WTC11 (cell line): ENCODE results near the gene MLPH. TPM values are rescaled to one million over a fixed set of nuclear protein-coding genes. Genes with fewer than 3 reads are reported as not detected.

Experiments
- ATAC-seq: fragments of 200-7000 bp; cut with Tn5 transposase; 2 replicates; pipeline ENCODE4 v1.10.0; 2021; ENCODE audit warnings: mild to moderate bottlenecking, moderate library complexity
- CTCF ChIA-PET: fragments of 300-600 bp; sonication (Branson Sonifier 250); formaldehyde crosslinking; loops from one replicate; lab custom pipeline; 2021; ENCODE audit warnings: antibody characterized with exemption; lab: Charles Lee
- POLR2A ChIA-PET: fragments of 350-600 bp; sonication (Branson Sonifier 250); formaldehyde crosslinking; loops from one replicate; lab custom pipeline; 2021; ENCODE audit warnings: antibody characterized with exemption; lab: Charles Lee
- DNase-seq: peaks from one replicate; pipeline ENCODE4 v3.0.0; 2021; ENCODE audit warnings: low spot score
- H3K27ac Mint-ChIP-seq: 2 replicates; pipeline ENCODE4 v1.8.0; 2021; ENCODE audit warnings: mixed read lengths
- H3K27me3 Mint-ChIP-seq: 2 replicates; pipeline ENCODE4 v1.8.0; 2021; ENCODE audit warnings: low read depth, mild to moderate bottlenecking, moderate library complexity, mixed read lengths
- H3K36me3 Mint-ChIP-seq: 2 replicates; pipeline ENCODE4 v1.8.0; 2021; ENCODE audit warnings: mixed read lengths
- H3K4me1 Mint-ChIP-seq: 2 replicates; pipeline ENCODE4 v1.8.0; 2022; ENCODE audit warnings: mixed read lengths
- H3K4me3 Mint-ChIP-seq: 2 replicates; pipeline ENCODE4 v1.8.0; 2021; ENCODE audit warnings: mild to moderate bottlenecking, moderate library complexity, mixed read lengths
- H3K9me3 Mint-ChIP-seq: 2 replicates; pipeline ENCODE4 v1.8.0; 2021; ENCODE audit warnings: mixed read lengths
- ESRRA ChIP-seq: sonication (generic); formaldehyde crosslinking; IDR thresholded peaks from 2 replicates; pipeline ENCODE4 v1.8.1; 2022; ENCODE audit warnings: mild to moderate bottlenecking, missing genetic modification reagents, borderline replicate concordance
- ETV6 ChIP-seq: sonication (generic); formaldehyde crosslinking; IDR thresholded peaks from 2 replicates; pipeline ENCODE4 v1.8.1; 2022; ENCODE audit warnings: mild to moderate bottlenecking, missing genetic modification reagents
- FOXP1 ChIP-seq: sonication (generic); formaldehyde crosslinking; IDR thresholded peaks from 2 replicates; pipeline ENCODE4 v1.8.0; 2022; ENCODE audit warnings: missing genetic modification reagents, mild to moderate bottlenecking, moderate library complexity, borderline replicate concordance
- HMGA2 ChIP-seq: fragments of 250-450 bp; sonication (Bioruptor Pico); IDR thresholded peaks from 2 replicates; pipeline ENCODE4 v1.4.0; 2021; ENCODE audit warnings: mild to moderate bottlenecking, moderate library complexity
- TEAD4 ChIP-seq: sonication (generic); formaldehyde crosslinking; IDR thresholded peaks from 2 replicates; pipeline ENCODE4 v1.8.0; 2022; ENCODE audit warnings: mild to moderate bottlenecking, missing genetic modification reagents
- TP53 ChIP-seq: sonication (generic); formaldehyde crosslinking; IDR thresholded peaks from 2 replicates; pipeline ENCODE4 v1.8.1; 2023; ENCODE audit warnings: mild to moderate bottlenecking, missing genetic modification reagents
- ZBTB21 ChIP-seq: sonication (generic); formaldehyde crosslinking; IDR thresholded peaks from 2 replicates; pipeline ENCODE4 v1.8.1; 2023; ENCODE audit warnings: mild to moderate bottlenecking, missing genetic modification reagents, borderline replicate concordance
- ZNF138 ChIP-seq: sonication (generic); formaldehyde crosslinking; conservative IDR thresholded peaks from 2 replicates; pipeline ENCODE4 v1.8.1; 2022; ENCODE audit warnings: mild to moderate bottlenecking, moderate library complexity, missing genetic modification reagents
- total RNA-seq: library from RNA; stranded (reverse); gene quantifications from 3 replicates; pipeline ENCODE4 v1.2.3, GENCODE V29; 2021
- TF ChIP-seq, protein P1 (sequence below): sonication (generic); formaldehyde crosslinking; IDR thresholded peaks from 2 replicates; pipeline ENCODE4 v1.8.0; 2022; ENCODE audit warnings: mild to moderate bottlenecking, missing genetic modification reagents
- TF ChIP-seq, protein P2 (sequence below): sonication (generic); formaldehyde crosslinking; IDR thresholded peaks from 2 replicates; pipeline ENCODE4 v1.8.0; 2023; ENCODE audit warnings: mild to moderate bottlenecking, missing genetic modification reagents
- TF ChIP-seq, protein P3 (sequence below): sonication (generic); formaldehyde crosslinking; IDR thresholded peaks from 2 replicates; pipeline ENCODE4 v1.8.0; 2023; ENCODE audit warnings: missing genetic modification reagents, mild to moderate bottlenecking, borderline replicate concordance
- TF ChIP-seq, protein P4 (sequence below): sonication (generic); formaldehyde crosslinking; IDR thresholded peaks from 2 replicates; pipeline ENCODE4 v1.8.0; 2022; ENCODE audit warnings: mild to moderate bottlenecking, missing genetic modification reagents
- TF ChIP-seq, protein P5 (sequence below): sonication (generic); formaldehyde crosslinking; IDR thresholded peaks from 2 replicates; pipeline ENCODE4 v1.8.1; 2022; ENCODE audit warnings: mild to moderate bottlenecking, moderate library complexity, missing genetic modification reagents
- TF ChIP-seq, protein P6 (sequence below): sonication (generic); formaldehyde crosslinking; conservative IDR thresholded peaks from 2 replicates; pipeline ENCODE4 v1.8.1; 2022; ENCODE audit warnings: mild to moderate bottlenecking, missing genetic modification reagents
- TF ChIP-seq, protein P7 (sequence below): sonication (generic); formaldehyde crosslinking; IDR thresholded peaks from 2 replicates; pipeline ENCODE4 v1.8.0; 2022; ENCODE audit warnings: mild to moderate bottlenecking, missing genetic modification reagents

MLPH gene
- total RNA-seq, 1 experiment from 2014 or later: 10.3 TPM

DNA sequence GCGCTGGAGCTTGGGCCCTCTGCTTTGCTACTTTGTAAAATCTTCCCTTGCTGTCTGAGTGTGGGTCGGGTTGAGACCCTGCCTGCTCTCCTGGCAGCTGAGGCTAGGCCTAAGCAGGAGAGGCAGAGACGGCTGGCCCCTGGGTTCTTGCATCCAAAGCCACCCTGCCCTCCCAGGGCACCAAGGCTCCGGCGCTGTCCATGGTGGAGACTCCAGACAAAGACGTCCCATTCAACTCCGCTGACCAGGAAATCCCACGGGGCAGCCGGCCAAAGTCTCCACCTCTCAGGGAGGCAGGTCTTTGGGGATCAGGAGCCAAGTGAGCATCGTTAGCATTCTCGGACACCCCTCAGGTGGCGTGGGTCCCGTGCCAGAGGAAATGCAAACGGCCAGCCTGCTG lies 76.8 kb downstream of the MLPH start:
- ATAC-seq: peak; percentile 71
- POLR2A ChIA-PET: no interaction called here
- Mint-ChIP-seq H3K27me3 (no peaks in the 10 kb centered on the region), H3K27ac (no peak overlapping the region), H3K36me3 (no peaks in the 10 kb centered on the region), H3K9me3 (peaks cover 1% of the 10 kb centered on the region)
- TF ChIP-seq, protein P1, sequence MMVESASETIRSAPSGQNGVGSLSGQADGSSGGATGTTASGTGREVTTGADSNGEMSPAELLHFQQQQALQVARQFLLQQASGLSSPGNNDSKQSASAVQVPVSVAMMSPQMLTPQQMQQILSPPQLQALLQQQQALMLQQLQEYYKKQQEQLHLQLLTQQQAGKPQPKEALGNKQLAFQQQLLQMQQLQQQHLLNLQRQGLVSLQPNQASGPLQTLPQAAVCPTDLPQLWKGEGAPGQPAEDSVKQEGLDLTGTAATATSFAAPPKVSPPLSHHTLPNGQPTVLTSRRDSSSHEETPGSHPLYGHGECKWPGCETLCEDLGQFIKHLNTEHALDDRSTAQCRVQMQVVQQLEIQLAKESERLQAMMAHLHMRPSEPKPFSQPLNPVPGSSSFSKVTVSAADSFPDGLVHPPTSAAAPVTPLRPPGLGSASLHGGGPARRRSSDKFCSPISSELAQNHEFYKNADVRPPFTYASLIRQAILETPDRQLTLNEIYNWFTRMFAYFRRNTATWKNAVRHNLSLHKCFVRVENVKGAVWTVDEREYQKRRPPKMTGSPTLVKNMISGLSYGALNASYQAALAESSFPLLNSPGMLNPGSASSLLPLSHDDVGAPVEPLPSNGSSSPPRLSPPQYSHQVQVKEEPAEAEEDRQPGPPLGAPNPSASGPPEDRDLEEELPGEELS (CRISPR knock-in tag): peak; percentile 84; the same call in 1 of the 2 replicates
- TF ChIP-seq, protein P2, sequence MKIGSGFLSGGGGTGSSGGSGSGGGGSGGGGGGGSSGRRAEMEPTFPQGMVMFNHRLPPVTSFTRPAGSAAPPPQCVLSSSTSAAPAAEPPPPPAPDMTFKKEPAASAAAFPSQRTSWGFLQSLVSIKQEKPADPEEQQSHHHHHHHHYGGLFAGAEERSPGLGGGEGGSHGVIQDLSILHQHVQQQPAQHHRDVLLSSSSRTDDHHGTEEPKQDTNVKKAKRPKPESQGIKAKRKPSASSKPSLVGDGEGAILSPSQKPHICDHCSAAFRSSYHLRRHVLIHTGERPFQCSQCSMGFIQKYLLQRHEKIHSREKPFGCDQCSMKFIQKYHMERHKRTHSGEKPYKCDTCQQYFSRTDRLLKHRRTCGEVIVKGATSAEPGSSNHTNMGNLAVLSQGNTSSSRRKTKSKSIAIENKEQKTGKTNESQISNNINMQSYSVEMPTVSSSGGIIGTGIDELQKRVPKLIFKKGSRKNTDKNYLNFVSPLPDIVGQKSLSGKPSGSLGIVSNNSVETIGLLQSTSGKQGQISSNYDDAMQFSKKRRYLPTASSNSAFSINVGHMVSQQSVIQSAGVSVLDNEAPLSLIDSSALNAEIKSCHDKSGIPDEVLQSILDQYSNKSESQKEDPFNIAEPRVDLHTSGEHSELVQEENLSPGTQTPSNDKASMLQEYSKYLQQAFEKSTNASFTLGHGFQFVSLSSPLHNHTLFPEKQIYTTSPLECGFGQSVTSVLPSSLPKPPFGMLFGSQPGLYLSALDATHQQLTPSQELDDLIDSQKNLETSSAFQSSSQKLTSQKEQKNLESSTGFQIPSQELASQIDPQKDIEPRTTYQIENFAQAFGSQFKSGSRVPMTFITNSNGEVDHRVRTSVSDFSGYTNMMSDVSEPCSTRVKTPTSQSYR (CRISPR knock-in tag): 0 out of 2 replicates have a peak, but pooled peaks have one; percentile 53
- TF ChIP-seq ESRRA (CRISPR knock-in tag) (peak; percentile 30; the same call in 1 of the 2 replicates), ZBTB21 (CRISPR knock-in tag) (peak; percentile 59; the same call in 1 of the 2 replicates), ZNF138 (CRISPR knock-in tag) (0 out of 2 replicates have a peak, but pooled peaks have one; percentile 40), ETV6 (CRISPR knock-in tag) (no peak), TP53 (CRISPR knock-in tag) (peak; percentile 78; the same call in 1 of the 2 replicates), FOXP1 (peak; percentile 79), TEAD4 (CRISPR knock-in tag) (0 out of 2 replicates have a peak, but pooled peaks have one; percentile 19), HMGA2 (CRISPR knock-in tag) (no peak)
- TF ChIP-seq, protein P3, sequence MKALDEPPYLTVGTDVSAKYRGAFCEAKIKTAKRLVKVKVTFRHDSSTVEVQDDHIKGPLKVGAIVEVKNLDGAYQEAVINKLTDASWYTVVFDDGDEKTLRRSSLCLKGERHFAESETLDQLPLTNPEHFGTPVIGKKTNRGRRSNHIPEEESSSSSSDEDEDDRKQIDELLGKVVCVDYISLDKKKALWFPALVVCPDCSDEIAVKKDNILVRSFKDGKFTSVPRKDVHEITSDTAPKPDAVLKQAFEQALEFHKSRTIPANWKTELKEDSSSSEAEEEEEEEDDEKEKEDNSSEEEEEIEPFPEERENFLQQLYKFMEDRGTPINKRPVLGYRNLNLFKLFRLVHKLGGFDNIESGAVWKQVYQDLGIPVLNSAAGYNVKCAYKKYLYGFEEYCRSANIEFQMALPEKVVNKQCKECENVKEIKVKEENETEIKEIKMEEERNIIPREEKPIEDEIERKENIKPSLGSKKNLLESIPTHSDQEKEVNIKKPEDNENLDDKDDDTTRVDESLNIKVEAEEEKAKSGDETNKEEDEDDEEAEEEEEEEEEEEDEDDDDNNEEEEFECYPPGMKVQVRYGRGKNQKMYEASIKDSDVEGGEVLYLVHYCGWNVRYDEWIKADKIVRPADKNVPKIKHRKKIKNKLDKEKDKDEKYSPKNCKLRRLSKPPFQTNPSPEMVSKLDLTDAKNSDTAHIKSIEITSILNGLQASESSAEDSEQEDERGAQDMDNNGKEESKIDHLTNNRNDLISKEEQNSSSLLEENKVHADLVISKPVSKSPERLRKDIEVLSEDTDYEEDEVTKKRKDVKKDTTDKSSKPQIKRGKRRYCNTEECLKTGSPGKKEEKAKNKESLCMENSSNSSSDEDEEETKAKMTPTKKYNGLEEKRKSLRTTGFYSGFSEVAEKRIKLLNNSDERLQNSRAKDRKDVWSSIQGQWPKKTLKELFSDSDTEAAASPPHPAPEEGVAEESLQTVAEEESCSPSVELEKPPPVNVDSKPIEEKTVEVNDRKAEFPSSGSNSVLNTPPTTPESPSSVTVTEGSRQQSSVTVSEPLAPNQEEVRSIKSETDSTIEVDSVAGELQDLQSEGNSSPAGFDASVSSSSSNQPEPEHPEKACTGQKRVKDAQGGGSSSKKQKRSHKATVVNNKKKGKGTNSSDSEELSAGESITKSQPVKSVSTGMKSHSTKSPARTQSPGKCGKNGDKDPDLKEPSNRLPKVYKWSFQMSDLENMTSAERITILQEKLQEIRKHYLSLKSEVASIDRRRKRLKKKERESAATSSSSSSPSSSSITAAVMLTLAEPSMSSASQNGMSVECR (CRISPR knock-in tag): peak; percentile 72; the same call in 1 of the 2 replicates
- TF ChIP-seq, protein P4, sequence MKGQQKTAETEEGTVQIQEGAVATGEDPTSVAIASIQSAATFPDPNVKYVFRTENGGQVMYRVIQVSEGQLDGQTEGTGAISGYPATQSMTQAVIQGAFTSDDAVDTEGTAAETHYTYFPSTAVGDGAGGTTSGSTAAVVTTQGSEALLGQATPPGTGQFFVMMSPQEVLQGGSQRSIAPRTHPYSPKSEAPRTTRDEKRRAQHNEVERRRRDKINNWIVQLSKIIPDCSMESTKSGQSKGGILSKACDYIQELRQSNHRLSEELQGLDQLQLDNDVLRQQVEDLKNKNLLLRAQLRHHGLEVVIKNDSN (CRISPR knock-in tag): 0 out of 2 replicates have a peak, but pooled peaks have one; percentile 33
- TF ChIP-seq, protein P5, sequence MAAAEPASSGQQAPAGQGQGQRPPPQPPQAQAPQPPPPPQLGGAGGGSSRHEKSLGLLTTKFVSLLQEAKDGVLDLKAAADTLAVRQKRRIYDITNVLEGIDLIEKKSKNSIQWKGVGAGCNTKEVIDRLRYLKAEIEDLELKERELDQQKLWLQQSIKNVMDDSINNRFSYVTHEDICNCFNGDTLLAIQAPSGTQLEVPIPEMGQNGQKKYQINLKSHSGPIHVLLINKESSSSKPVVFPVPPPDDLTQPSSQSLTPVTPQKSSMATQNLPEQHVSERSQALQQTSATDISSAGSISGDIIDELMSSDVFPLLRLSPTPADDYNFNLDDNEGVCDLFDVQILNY (CRISPR knock-in tag): no peak
- TF ChIP-seq, protein P6, sequence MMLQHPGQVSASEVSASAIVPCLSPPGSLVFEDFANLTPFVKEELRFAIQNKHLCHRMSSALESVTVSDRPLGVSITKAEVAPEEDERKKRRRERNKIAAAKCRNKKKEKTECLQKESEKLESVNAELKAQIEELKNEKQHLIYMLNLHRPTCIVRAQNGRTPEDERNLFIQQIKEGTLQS (CRISPR knock-in tag): no peak
- TF ChIP-seq, protein P7, sequence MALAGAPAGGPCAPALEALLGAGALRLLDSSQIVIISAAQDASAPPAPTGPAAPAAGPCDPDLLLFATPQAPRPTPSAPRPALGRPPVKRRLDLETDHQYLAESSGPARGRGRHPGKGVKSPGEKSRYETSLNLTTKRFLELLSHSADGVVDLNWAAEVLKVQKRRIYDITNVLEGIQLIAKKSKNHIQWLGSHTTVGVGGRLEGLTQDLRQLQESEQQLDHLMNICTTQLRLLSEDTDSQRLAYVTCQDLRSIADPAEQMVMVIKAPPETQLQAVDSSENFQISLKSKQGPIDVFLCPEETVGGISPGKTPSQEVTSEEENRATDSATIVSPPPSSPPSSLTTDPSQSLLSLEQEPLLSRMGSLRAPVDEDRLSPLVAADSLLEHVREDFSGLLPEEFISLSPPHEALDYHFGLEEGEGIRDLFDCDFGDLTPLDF (CRISPR knock-in tag): no peak
- TF ChIP-seq, all 79 proteins: peak for 10
- Mint-ChIP-seq H3K4me3 (no peak overlapping the region), H3K4me1 (no peaks in the 10 kb centered on the region)
- CTCF ChIA-PET: interaction anchor here (1.1 to 2.6 kb wide), 4 partner anchors 8 to 92 kb away, joined by 3 to 20 read pairs (median 10); no protein-coding TSS in a partner anchor
- DNase-seq: peak; percentile 72
